ENCODE data around the gene FAM222B. TPM values are rescaled to one million over a fixed set of nuclear protein-coding genes. Genes with fewer than 3 reads are reported as not detected.

The FAM222B gene
- total and polyA plus RNA-seq, 9 of the 15 experiments (the other 6 are each of a cell fraction or from before 2014, with no cell fraction given): 4.0 to 34.6 (median 7.5) TPM

GRCh38 chr17:28719021-28719433 is 123.6 kb downstream of the FAM222B start (continued):
- TF ChIP-seq REST (IDR thresholded peaks at IDR 0.05; ENCODE audit: borderline replicate concordance) (0 out of 2 replicates have a peak, but pooled peaks have one; percentile 27), REST (CRISPR knock-in tag; IDR thresholded peaks at IDR 0.05; ENCODE audit: low read depth) (no peak), TRIM24 (IDR thresholded peaks at IDR 0.05) (0 out of 4 replicates have a peak, but pooled peaks of 1 of the 2 experiments have one; percentile 26), USF1 (CRISPR knock-in tag; IDR thresholded peaks at IDR 0.05) (no peak), CREB3 (tag; conservative IDR thresholded peaks at IDR 0.05; ENCODE audit: low read depth) (no peak), SMARCB1 (IDR thresholded peaks at IDR 0.05; ENCODE audit: insufficient read length, low read depth) (no peak), TCF3 (CRISPR knock-in tag; IDR thresholded peaks at IDR 0.05) (0 out of 2 replicates have a peak, but pooled peaks have one; percentile 11), ZNF311 (CRISPR knock-in tag; IDR thresholded peaks at IDR 0.05) (no peak), ZBTB33 (CRISPR knock-in tag; IDR thresholded peaks at IDR 0.05) (no peak), MECOM (CRISPR knock-in tag; IDR thresholded peaks at IDR 0.05) (no peak), ETV6 (IDR thresholded peaks at IDR 0.05; ENCODE audit: borderline replicate concordance in 1 of 2, low read depth in 2 of 2, low read length in 1 of 2) (no peak), ETV6 (CRISPR knock-in tag; IDR thresholded peaks at IDR 0.05; ENCODE audit: borderline replicate concordance) (no peak), EWSR1 (IDR thresholded peaks at IDR 0.05; ENCODE audit: borderline replicate concordance, low read depth, partially characterized antibody) (no peak), SAFB2 (IDR thresholded peaks at IDR 0.05; ENCODE audit: borderline replicate concordance, low read depth, low read length, severe bottlenecking) (no peak), BRD9 (IDR thresholded peaks at IDR 0.05; ENCODE audit: low read depth, partially characterized antibody) (peak; percentile 35), ARHGAP35 (IDR thresholded peaks at IDR 0.05; ENCODE audit: partially characterized antibody) (no peak), CBFB (CRISPR knock-in tag; IDR thresholded peaks at IDR 0.05) (peak; percentile 83), SMARCA4 (IDR thresholded peaks at IDR 0.05) (peak; percentile 72)

All from K562 (cell line).